Measurements from ENCODE around the gene PTPN11.

GRCh38 chr12:112473056-112473455, 54.3 kb downstream of the PTPN11 start:
- TF ChIP-seq POLR2AphosphoS5 (IDR thresholded peaks at IDR 0.05; ENCODE audit: low read depth, low read length) = no peak
- no peak for TF ChIP-seq POU2F2 (IDR thresholded peaks at IDR 0.05; ENCODE audit: low read depth, low read length)
- TF ChIP-seq POLR2A (IDR thresholded peaks at IDR 0.05; ENCODE audit: low read depth, low read length) = no peak
- no peak for TF ChIP-seq TAF1 (IDR thresholded peaks at IDR 0.05; ENCODE audit: low read depth, low read length)
